Left renal pelvis (tissue), 4 donors: Measurements from ENCODE around the gene SDHAF3. TPM values are rescaled to one million over a fixed set of nuclear protein-coding genes. Genes with fewer than 3 reads are reported as not detected.
"Not testable (repeated sequence)": the region's sequence is repeated elsewhere in the genome, so short reads cannot be mapped to it uniquely, and the experiment has no call there.

Experiments
- DNase-seq, 4 donors: peaks; one replicate each; pipeline ENCODE4 v3.0.0-alpha.2; 2013; ENCODE audit warnings: low read depth in 4 of 4, low spot score in 3 of 4
- polyA plus RNA-seq, 4 donors: library from polyadenylated mRNA; unstranded; fragments of 120-200 nt; gene quantifications; one replicate each; pipeline ENCODE4 v1.2.1, GENCODE V29; 2013; ENCODE audit not compliant: insufficient read length in 4 of 4

Gene SDHAF3
- polyA plus RNA-seq, 4 donors = 30.5 to 56.4 (median 43.7) TPM

- no peak for DNase-seq
These were observed 3.4 kb downstream of the SDHAF3 start for GRCh38 chr7:97120713-97121457.

DNA sequence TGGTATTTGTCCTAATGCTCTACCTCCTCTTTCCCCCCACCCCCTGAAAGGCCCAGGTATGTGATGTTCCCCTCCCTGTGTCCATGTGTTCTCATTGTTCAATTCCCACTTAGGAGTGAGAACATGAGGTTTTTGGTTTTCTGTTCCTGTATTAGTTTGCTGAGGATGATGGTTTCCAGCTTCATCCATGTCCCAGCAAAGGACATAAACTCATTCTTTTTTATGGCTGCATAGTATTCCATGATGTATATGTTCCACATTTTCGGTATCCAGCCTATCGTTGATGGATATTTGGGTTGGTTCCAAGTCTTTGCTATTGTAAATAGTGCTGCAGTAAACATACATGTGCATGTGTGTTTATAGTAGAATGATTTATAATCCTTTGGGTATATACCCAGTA is 5.6 kb downstream of the SDHAF3 start:
- not testable (repeated sequence) for DNase-seq

GRCh38 chr7:97126483-97127171 is 9.1 kb downstream of the SDHAF3 start:
- DNase-seq = no peak

GRCh38 chr7:97128736-97129135 is 11.2 kb downstream of the SDHAF3 start:
- DNase-seq = no peak

GRCh38 chr7:97130417-97131139 is 13.1 kb downstream of the SDHAF3 start:
- DNase-seq = no peak

DNA sequence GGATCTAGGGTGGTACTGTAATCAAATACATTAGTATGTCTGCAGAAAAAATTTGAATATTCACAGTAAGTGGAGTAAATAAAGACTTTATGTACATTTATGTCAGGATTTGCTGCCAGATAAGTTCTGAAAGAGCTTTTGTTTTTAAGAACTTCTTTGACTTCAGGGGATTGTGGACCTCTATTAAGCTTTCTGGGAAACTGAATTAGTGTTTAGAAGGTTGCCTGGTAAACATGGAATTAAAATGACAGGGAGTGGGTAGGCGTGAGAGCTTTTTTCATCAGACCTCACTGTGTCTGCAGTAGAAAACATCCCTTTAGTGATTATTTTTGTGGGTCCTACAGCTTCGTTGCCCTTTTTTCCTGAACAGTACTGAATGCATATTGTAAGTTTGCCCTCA is 15.7 kb downstream of the SDHAF3 start:
- DNase-seq = no peak

DNA sequence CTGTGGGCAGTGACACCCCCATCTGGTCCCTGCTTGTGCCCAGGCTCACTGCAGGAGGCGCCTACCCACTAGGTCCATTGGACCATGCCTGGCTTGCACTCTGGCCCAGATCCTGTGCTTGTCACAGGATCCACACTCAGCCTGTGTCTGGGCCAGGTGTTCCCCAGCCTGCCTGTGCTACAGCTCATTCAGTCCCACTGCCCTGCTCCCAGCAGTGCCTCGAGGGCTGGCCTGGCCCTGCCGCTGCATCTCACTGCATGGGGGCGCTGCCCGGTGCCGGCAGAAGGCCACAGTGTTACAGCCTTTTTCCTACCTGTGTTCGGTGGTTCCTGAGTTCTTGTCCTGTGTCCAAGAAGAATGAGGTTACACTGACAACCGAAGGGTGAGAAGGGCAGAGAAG is 21.3 kb downstream of the SDHAF3 start:
- DNase-seq = no peak

- DNase-seq = peak in 2 of 4 donors; percentile 2 to 10
These were observed 27.6 kb downstream of the SDHAF3 start for GRCh38 chr7:97145068-97145467.

GRCh38 chr7:97149843-97150242 is 32.3 kb downstream of the SDHAF3 start:
- DNase-seq = no peak

DNA sequence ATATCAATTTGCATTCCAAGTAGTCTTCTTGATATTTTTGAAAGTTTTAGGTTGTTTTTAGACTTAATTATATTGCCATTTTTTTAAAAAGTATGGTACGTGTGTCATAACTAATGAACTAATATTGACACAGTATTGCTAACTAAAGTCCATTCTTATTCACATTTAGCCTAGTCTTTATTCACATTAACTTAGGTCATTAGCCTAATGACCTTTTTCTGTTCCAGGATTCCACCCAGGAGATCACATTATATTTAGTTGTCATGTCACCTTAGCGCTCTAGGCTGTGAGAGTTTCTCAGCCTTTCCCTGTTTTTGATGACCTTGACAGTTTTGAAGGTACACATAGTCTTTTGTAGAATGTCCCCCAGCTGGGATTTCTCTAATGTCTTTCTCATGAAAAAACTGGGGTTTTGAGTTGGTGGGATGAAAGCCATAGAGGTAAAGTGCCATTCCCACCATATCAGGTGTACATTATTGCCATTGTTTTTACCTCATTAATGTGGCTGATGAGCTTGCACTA is 38.5 kb downstream of the SDHAF3 start:
- DNase-seq = no peak

DNA sequence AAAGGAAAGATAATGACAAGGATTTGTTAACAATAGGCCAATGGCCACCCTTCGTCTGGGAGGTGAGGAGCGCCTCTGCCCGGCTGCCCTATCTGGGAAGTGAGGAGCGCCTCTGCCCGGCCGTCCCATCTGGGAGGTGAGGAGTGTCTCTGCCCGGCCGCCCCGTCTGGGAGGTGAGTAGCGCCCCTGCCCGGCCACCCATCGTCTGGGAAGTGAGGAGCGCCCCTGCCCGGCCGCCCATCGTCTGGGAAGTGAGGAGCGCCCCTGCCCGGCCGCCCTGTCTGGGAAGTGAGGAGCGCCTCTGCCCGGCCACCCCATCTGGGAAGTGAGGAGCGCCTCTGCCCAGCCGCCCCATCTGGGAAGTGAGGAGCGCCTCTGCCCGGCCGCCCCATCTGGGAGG is 42.5 kb downstream of the SDHAF3 start:
- DNase-seq = not testable (repeated sequence)

DNA sequence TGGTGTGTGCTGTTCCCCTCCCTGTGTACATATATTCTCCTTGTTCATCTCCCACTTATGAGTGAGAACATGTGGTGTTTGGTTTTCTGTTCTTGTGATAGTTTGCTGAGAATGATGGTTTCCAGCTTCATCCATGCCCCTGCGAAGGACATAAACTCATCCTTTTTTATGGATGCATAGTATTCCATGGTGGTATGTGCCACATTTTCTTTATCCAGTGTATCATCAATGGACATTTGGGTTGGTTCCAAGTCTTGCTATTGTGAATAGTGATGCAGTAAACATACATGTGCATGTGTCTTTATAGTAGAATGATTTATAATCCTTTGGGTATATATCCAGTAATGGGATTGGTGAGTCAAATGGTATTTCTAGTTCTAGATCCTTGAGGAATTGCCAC is 44.1 kb downstream of the SDHAF3 start:
- DNase-seq = not testable (repeated sequence)

DNA sequence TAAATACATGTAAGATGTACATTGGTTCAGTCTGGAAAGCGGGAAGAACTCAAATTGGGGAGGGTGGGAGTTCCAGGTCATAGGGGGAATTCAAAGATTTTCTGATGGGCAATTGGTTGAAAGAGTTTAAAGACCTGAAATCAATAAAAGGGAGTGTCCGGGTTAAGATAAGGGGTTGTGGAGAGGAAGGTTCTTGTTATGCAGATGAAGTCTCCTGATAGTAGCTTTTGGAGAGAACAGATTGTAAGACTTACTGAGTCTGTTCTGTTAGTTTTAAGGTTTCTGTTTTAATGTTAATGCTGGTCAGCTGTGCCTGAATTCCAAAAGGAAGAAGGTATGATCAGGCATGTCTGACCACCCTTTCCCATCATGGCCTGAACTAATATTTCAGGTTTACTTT is 48.8 kb downstream of the SDHAF3 start:
- DNase-seq = no peak

DNA sequence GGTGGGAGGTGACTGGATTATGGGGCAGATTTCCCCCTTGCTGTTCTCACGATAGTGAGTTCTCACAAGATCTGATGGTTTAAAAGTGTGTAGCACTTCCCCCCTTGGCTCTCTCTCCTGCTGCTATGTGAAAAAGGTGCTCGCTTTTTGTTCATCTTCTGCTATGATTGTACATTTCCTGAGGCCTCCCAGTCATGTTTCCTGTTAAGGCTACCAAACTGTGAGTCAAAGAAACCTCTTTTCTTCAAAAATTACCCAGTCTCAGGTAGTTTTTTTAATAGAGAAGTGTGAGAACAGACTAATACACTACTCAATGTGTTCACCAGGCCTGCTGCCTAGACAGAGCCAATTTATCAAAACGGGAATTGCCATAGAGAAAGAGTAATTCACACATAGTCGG is 49.7 kb downstream of the SDHAF3 start:
- DNase-seq = no peak

DNA sequence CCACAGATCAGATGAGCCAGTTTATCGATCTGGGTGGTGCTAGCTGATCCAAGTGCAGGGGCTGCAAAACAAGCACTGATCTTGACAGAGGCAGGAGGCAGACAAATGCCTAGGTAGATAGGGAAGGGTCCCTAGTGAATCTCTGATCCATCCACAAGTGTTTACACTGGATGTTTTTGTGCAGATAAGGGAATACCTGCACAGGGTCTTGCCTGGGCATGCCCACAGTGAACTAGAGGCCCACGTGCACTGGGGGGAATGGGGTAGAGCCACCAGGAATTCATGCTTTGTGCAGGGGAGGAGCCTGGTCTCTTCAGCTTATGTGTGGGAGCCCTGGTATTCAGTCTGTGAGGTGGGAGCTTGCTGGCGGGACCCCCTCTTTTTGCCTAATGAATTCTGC is 50.3 kb downstream of the SDHAF3 start:
- DNase-seq = no peak

- no peak for DNase-seq
These were observed 56.8 kb downstream of the SDHAF3 start for GRCh38 chr7:97174303-97174702.

- peak; percentile 8 to 24 (median 20) for DNase-seq
These were observed 62.1 kb downstream of the SDHAF3 start for GRCh38 chr7:97179454-97180104.

- no peak for DNase-seq
These were observed 69.6 kb downstream of the SDHAF3 start for GRCh38 chr7:97187067-97187466.

DNA sequence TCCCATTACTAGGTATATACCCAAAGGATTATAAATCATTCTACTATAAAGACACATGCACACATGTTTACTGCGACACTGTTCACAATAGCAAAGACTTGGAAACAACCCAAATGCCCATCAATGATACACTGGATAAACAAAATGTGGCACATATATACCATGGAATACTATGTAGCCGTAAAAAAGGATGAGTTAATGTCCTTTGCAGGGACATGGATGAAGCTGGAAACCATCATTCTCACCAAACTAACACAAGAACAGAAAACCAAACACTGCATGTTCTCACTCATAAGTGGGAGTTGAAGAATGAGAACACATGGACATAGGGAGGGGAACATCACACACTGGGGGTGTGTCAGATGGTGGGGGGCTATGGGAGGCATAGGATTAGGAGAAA is 78.7 kb downstream of the SDHAF3 start:
- not testable (repeated sequence) for DNase-seq

DNA sequence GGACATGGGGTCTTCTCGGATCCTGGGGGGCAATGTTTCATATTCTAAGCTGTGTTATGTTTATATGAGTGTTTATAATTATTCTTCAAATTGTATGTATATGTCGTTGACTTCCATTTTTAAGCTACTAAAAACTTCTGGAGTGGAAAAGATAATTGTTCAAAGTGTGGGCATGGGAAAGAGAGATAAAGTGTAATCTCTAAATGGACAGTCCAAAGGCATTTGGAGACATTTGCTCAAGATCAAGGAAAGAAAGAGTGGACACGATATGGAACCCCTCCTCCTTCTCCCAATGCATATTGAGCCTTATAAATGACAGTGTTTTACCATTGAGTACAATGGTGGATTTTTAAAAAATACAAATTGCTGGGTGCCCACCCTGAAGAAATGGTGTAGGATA is 81.1 kb downstream of the SDHAF3 start:
- DNase-seq = no peak

- DNase-seq = no peak
These were observed 82.5 kb downstream of the SDHAF3 start for GRCh38 chr7:97200018-97200417.
